NCI-H2081 treated with DMSO at 0.1 percent for 48 hours (cell line): ENCODE data around the gene ASB1.

Experiments
- DNase-seq: peaks from one replicate; lab custom pipeline; 2025; lab: John Stamatoyannopoulos, UW

Gene ASB1, protein sequence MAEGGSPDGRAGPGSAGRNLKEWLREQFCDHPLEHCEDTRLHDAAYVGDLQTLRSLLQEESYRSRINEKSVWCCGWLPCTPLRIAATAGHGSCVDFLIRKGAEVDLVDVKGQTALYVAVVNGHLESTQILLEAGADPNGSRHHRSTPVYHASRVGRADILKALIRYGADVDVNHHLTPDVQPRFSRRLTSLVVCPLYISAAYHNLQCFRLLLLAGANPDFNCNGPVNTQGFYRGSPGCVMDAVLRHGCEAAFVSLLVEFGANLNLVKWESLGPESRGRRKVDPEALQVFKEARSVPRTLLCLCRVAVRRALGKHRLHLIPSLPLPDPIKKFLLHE

DNA sequence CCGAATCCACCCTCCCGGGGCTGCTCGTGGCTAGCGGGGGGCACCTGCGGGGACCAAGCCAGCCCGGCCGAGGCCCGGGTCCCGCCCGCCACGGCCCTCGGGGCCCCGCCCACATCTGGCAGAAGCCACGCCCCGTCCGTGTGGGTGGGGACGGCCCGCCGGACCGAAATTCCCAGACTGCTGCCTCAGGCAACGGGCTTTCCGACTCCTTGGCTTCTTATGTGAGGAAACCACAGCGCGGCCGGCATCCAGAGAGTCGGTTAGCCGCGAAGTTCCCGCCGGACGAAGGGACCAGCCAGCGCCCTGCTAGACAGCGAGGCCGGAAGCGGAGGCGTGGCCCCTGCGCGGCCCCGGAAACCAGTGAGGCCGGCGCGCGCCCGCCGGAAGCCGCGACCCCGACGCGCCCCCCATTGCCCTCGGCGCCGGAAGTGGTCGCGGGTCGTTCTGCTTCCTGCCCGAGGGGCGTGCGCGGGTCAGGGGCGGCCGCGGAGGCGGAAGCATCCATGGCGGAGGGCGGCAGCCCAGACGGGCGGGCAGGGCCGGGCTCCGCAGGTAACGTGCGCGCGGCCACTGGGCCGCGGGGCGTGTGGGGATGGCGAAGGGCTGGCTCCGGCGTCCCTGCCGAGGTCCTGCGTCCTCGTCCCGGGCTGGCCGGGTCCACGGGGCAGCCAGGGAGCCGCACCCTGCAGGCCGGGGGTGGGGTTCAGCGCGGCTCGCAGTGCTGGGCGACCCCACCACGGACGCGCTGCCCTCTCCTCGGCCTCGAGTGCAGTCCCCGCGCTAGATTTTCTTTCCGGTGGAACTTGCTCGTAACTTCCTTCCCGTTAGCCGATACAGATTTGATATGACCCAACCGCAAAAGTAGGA is at the start of gene ASB1:
TSS of gene ASB1 (plus strand) at position 360 of the 867 bp plus-strand sequence. CDS start at position 504, 144 bp downstream.
- DNase-seq = peak; percentile 11

DNA sequence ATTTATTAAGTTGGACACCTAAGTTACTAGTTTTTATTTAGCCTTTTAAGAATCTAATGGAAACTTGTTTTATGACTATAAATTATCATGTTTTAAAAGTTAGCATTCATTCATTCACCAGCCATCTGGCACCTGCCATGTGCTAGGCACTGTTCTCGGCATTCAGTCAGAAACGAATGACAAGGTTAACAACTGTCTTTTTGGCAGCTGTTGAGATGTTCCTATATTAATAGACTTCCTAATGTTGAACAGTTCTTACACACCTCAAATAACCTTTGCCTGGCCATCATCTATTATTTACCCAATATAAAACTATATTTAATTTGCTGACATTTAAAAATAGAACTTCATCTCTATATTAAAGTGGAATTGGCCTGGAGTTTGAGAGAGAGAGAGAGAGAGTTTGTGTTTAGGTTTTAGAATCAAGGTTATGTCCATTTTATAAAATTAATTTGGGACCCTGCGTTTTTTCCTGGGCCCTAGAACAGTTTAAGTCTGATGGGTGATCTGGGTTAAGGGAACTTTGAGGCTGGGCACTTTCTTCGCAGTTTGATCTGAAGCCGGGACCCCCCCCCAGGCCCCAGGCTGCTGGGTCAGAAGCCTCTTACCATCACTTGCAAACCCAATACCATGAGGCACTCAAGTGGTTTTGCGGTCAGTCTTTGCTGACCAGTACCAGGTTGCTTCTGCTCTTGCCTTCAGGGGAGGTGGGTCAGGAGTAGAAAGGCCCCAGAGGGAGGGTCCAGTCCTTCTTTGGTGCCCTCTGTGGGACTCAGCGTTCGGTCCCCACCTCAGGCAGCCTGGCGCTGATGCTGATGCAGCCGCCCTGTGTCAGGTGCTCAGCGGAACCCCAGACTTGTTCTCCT is 48.3 kb upstream of the ASB1 start:
- no peak for DNase-seq

DNA sequence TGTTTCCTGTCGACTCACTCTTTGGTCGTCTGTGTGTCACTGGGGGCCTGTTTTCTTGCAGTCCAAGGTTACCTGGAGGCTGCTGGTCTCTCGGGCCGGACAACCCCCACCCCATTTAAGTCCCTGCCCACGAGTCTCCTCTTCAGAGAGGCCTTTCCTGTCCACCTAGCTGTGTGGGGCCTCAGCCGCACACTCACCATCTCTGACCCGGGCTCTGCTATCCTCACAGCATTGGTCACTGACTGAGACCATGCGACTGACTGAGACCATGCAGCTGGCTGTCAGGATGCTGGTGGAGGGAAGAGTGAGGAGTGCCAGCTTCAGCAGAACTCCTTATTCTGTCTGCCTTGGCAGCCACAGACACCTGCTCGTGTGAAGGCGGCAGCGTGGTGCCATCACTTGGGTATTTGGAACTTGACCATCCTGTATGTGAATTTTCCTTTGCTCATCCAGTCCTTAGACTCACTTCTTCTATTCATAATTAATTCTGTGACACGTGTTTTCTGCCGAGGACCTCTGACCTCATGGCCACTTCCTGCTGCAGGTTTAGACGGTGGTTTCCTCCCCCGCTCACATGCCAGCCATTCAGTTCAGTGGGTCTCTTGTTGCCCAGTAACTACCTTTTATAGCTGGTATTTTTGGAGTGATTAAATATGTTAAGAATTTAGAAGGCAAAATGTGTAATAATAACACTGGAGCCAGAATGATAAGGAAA is 47.5 kb upstream of the ASB1 start:
- DNase-seq = no peak

DNA sequence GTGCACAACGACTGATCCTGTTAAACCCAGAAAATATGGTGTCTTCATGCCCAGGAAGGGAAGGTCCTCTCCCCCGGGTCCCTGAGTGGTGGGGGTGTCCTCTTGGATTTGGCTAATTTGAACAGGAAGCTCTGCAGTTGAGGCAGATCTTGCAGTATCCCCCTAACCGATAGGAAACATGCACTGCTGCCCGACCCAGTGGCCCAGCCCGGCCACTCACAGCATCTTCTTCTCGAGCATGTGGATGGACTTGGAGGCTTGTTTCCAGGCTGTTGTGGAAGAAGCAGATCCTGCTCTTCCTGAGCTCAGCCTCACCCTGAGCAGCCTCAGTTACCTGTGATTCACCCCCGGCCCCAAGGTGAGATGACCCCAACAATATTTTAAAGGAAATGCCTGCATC is 46.4 kb upstream of the ASB1 start:
- DNase-seq = no peak

DNA sequence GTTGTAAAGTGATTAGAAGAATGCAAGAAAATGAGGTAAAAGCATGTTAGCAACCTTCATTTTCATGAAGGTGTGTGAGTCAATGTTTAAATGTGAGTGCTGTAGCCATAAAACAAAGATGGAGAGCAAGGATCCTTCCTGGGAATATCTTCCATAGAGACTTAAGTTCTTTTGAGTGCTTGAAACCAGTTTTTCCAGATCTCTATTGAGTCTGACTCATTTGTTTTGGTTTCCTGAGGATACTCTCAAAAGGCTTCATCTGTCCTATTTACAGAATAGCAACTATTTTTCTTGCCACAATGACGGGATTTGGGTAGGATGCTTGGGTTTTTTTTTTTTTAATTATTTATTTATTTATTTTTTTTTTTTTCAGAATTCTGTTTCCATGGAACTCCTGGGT is 45.9 kb upstream of the ASB1 start:
- no peak for DNase-seq

DNA sequence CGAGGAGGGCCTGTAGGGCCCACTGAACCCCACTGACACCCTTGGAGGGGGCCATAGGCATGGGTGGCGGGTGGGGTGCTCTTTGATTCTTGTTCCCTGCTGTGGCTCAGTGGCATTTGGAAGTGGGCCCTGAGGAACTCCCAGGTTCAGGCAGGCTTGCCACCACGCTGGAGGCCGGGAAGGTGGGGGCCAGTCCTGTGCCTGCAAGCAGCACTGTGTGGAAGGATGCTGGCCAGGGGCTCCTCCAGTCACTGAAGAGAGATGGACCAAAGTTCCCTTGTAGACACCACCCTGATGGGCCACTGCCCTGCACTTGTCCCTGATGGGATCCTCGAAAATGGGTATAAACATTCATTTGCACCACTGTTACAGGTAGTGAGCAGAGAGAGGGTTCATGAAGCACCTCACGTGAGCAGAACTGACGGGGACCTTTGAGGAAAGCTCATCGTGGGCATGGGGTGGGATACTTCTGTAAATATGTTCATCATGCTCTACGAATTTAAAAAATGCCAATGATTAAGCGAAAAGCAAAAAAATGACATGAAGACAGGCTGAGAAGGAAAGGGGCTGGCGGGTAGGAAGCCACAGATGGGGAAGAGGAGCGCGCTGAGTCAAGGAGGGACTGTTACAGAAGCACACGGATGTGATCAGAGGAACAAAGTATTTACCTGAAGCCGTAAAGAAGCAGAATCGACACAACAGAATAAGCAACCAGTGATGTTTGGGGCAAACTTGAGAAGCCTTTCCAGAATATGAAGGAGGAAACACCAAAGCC is 45.2 kb upstream of the ASB1 start:
- no peak for DNase-seq

DNA sequence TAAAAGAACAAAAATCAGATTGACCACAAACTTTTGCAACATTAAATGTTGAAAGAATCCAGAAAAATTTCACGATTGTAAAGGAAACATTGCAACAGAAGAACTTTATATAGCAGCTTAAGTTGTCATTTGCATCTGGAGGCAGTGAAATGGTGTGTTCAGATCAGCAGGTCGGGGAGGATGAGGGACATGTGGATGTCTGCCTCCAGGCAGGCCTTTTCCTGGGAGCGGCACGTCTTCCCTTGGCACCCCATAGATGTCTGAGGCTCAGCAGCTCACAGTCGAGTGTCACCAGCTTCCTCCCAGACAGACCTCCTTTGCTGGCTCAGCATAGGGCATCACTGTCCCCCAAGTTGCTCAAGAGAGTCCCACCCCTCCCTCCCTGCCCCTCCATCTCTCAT is 44.3 kb upstream of the ASB1 start:
- DNase-seq = no peak

DNA sequence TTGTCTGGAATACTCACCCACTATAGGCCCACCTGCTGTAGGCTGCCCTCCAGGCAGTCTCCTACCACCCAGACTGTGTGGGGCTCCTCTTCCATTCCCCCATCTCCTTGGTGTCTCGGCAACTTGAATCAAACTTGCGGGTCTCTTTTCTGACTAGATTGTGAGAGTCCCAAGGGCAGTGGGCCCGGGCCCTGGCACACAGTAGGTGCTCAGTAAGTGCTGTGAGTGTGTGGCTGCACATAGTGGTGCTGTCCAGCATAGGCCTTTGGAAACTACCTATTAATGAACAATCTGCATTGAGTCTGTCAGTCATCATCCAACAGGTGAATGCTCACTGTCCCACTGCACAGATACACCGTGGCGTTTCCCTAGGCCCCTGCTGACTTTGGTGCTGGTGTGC is 43.6 kb upstream of the ASB1 start:
- no peak for DNase-seq

DNA sequence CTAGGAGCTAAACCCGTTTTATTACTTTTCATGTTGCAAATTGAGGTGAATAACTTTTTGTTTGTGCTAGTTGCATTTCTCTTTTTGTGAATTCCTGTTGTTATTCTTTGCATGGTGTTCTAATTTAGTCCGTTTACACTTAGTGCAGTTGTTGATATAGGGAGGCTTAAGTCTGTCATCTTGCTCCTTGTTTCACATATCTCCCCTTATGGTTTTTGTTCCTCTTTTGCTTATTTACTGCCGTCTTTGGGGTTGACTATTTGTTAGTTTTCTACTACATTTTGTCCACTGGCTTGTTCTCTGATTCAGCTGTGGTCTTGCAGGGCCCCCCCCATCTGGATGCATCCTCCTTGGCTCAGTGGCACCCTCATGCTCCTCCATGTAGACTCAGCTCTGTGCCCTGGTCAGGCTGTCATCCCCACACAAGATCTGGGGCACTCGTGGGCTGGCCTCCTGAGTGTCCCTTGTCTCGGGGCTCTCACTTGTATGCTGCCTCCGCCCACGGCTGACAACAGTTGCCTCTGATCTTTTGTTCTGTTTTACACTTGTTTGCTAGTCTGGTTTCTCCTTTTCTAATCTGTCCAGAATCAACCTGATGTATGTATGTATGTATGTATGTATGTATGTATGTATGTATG is 42.9 kb upstream of the ASB1 start:
- DNase-seq = no peak

DNA sequence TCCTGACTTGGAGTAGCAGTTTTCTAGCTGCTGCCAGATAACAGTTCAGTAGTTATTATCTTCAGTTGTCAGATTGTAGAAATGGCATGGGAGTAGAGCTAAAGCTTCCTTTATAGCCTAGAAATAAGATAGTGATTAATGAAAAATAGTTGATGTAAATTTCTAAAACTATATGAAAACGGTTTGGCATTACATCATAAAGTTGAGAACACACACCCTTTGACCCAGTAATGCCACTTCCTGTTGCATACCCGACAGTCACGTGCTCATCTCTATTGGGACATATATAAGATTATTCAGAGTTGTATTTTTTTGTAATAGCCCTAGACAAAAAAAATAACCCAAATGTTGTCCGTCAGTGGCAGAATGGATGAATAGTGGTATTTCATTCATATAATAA is 39.4 kb upstream of the ASB1 start:
- DNase-seq = no peak

DNA sequence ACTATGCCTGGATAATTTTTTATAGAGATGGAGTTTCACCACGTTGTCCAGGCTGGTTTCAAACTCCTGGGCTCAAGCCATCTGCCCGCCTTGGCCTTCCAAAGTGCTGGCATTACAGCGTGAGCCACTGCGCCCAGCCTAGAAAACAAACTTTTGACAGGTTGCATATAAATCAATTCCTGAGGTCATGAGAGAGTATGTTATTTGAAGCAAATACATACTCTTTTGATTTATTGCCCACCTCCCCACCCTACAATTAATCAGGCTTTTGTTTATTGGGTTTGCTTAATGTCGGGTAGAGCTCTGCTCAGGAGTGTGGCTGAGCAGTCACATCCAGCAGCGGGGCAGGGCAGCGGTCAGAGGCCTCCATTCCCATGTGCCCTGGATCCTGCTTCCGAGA is 37.9 kb upstream of the ASB1 start:
- DNase-seq = no peak

DNA sequence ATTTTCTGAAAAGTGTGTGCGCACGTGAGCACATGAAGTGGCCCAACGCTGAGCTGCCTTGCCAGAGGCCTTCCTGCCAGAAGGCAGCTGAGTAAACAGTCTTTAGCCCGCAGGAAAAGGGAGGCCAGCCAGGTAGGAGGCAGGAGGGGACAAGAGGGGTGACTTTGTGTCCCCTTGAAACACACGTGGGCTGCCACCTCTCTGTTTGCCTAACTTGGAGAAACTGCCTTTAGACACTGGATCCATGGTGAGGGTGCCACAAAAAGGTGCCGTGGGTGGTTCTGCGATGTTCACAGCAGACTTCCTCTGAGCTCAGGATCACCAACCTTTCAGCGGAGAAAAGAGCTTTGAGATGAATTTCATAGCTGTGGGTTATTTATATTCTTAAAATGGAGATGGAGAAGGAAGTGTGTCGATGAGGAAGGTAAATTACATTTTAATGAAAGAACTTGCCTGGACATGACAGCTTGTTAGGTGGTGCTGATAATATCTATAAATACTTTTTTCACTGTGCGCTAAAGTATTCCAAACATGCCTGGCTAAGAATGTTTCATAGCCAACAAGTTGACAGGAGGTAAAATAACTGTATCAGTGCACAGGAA is 36.6 kb upstream of the ASB1 start:
- DNase-seq = peak; percentile 76

DNA sequence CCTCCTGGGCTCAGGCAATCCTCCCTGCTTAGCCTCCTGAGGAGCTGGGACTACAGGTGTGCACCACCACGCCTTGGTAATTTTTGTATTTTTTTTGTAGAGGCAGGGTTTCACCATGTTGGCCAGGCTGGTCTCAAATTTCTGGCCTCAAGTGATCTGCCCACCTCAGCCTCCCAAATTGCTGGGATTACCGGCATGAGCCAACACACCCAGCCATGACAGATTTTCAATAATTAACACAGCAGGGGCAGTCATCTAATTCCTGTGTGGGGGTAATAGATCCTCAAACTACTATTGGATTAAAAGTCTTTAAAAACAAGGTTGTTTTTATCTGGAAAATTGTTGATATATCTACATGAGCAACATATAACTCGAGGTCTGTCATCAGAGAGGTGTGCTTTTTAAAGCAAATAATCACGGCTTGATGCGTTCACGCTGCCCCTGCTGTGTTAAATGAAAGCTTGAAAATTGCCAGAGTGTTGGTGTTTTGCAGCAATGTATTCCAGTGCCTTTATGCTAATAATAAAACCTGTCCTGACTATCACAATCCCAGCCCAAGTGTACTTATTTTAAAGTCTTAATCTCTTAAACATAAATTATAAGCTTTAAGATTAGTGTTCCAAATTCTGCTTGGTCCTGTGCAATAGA is 35.6 kb upstream of the ASB1 start:
- DNase-seq = peak; percentile 95

DNA sequence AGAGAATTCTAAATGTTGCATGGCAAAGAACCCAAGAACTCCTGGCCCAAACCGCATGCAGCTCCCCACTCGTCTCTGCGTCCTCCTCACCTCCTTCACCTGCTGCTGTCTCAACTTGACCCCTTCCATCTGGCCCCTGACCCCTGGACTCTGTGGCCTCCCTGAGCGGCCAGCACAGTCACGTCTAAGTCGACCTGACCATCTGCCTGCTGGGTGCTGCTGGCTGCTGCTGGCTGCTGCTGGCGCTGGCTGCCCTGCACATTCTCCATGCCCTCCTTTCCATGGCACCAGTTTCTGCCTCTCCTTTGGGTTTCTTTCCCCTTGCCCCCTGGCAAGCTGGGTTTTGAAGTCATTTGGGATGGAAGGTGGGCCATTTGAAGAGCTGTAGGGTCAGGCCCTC is 30.1 kb upstream of the ASB1 start:
- no peak for DNase-seq

DNA sequence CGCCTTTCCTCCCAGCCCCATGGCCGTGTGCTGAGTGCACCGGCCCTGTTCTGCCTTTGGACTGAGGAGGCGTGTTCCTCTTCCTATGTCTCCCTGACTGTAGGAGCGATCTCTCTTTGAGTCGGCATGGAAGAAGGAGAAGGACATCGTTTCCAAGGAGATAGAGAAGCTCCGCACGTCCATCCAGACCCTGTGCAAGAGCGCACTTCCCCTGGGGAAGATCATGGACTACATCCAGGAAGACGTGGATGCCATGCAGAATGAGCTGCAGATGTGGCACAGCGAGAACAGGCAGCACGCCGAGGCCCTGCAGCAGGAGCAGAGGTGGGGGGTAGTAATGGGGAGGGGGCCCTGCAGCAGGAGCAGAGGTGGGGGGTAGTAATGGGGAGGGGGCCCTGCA is 29.4 kb upstream of the ASB1 start:
- DNase-seq = no peak

DNA sequence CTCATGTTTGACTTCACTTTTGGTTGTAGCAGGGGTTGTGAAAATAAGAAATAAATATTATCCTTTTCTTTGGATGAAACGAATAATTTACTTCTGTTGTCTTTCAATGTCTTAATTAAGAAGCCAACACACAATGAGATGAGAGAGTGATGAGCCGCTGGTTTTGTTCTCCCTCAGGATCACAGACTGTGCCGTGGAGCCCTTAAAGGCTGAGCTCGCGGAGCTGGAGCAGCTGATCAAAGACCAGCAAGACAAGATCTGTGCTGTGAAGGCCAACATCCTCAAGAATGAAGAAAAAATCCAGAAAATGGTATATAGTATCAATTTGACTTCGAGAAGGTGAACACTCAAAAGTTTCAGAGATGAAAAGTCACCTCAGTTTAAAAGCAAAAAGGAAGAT is 28.1 kb upstream of the ASB1 start:
- DNase-seq = no peak

DNA sequence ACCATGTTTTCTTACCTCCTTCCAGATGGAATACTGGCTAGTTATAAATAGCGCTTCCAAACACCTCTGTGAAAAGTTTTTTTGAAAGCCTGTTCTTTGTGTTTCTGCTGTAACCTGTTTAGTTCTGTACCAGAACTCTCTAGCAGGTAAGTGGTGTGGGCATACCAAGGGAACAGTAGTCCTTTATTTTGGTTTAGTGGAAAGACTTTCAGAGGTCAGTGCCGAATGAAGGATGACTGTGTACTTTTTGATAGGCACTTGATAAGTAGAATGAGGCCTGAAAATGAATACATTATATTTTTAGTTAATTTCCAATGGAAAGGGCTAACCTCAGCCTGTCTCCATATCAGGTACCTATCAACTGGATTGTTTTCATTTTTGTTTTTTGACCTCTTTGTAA is 27.6 kb upstream of the ASB1 start:
- no peak for DNase-seq

DNA sequence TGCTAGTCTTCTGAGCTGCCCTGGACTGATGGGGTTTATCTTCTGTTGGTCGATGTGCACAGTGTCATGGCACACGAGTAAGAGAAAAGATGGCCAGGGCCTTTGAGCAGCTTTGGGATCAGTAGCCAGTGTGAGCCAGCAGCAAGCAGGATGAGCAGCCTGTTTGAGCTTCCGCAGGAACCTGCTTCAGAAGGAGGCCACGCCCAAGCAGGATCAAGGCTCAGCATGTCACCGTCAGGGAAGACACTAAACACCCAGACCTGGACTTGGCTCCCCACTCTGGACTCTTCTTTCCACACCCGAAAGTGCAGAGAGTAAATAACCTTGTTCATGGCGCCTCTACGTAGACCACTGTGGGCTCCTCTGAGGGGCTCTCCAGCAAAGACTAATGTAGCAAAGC is 25.2 kb upstream of the ASB1 start:
- DNase-seq = no peak

DNA sequence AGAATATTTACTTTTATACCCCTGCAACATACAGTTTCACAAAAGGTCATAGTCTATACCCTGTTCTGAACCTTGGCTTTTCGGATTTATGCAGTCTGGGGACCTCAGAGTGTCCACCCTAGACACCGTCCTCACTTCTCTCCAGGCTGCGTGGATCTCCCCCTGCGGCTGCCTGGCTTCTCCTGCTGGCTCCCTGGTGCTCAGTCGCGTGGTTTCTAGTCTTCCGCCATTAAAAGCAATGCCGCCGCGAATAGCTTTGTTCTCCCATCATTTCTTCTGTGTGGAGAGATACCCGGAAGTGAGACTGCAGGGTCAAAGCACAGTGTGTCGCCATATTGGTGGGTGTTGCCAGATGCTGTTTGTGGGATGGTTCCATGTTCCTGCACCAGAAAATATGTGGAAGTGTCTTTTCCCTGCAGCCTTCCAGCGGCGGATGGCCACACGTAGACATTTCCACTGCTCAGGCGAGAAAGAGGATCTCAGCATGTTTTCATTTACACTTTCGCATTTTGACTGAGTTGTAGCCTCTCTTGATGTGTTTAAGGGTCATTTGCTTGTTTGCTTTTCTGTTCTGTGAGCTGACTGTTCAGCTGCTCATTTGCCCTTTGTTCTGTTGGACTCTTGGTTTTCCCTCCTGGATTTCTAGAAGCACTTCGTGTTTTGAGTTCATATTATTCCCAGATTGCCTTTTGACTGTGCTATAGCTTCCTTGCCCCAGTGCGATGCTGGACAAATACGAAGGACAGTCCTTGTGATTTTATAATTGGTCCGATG is 22.9 kb upstream of the ASB1 start:
- DNase-seq = no peak
